GM18499 (cell line): ENCODE results near the gene WNK2.

Source experiments
- ATAC-seq: cut with Tn5 transposase; IDR thresholded peaks from one replicate; pipeline ENCODE4 v1.9.1; 2021; ENCODE audit warnings: moderate number of reproducible peaks; ENCODE audit not compliant: insufficient read depth, unreplicated experiment

Gene WNK2

GRCh38 chr9:93302586-93303257, 118.8 kb downstream of the WNK2 start:
- ATAC-seq: no peak

- ATAC-seq: no peak
Observed at GRCh38 chr9:93303258-93303771, 119.4 kb downstream of the WNK2 start.

GRCh38 chr9:93303806-93304573, 120.1 kb downstream of the WNK2 start:
- ATAC-seq: no peak

GRCh38 chr9:93304574-93305496, 120.9 kb downstream of the WNK2 start:
- no peak for ATAC-seq

GRCh38 chr9:93305497-93306020, 121.6 kb downstream of the WNK2 start:
- ATAC-seq: no peak

GRCh38 chr9:93306081-93306480, 122.1 kb downstream of the WNK2 start:
- ATAC-seq: no peak

- no peak for ATAC-seq
Observed at GRCh38 chr9:93306579-93307091, 122.7 kb downstream of the WNK2 start.

GRCh38 chr9:93307468-93308157, 123.7 kb downstream of the WNK2 start:
- ATAC-seq: no peak

GRCh38 chr9:93308158-93308602, 124.2 kb downstream of the WNK2 start:
- no peak for ATAC-seq

- no peak for ATAC-seq
Observed at GRCh38 chr9:93308676-93309075, 124.7 kb downstream of the WNK2 start.

- ATAC-seq: no peak
Observed at GRCh38 chr9:93309889-93310425, 126.0 kb downstream of the WNK2 start.

GRCh38 chr9:93315118-93315517, 131.2 kb downstream of the WNK2 start:
- ATAC-seq: no peak

GRCh38 chr9:93315960-93316359, 132.0 kb downstream of the WNK2 start:
- no peak for ATAC-seq

- no peak for ATAC-seq
Observed at GRCh38 chr9:93316726-93317494, 133.0 kb downstream of the WNK2 start.

- ATAC-seq: no peak
Observed at GRCh38 chr9:93317495-93318094, 133.7 kb downstream of the WNK2 start.

GRCh38 chr9:93318480-93318879, 134.5 kb downstream of the WNK2 start:
- no peak for ATAC-seq

- no peak for ATAC-seq
Observed at GRCh38 chr9:93319301-93319991, 135.5 kb downstream of the WNK2 start.
